HCT116 (cell line): ENCODE measurements around the gene NR2F1-AS1. TPM values are rescaled to one million over a fixed set of nuclear protein-coding genes. Genes with fewer than 3 reads are reported as not detected.

ENCODE experiments used
- ATAC-seq: fragments of 200-7000 bp; cut with Tn5 transposase; 2 replicates; pipeline ENCODE4 v1.9.1; 2020; ENCODE audit warnings: mild to moderate bottlenecking, moderate library complexity
- BruUV-seq: library from RNA; stranded (reverse); fragments of 400-500 nt; replicated peaks from 2 replicates; lab custom pipeline; 2021; lab: Mats Ljungman, UMichigan
- CTCF ChIA-PET: fragments of 300-600 bp; sonication (Branson Sonifier 250); formaldehyde crosslinking; loops from one replicate; lab custom pipeline; 2021; ENCODE audit warnings: antibody characterized with exemption; lab: Charles Lee
- POLR2A ChIA-PET: fragments of 300-600, 350-600 bp; sonication (Branson Sonifier 250); formaldehyde crosslinking; loops from one replicate; lab custom pipeline; 2021; ENCODE audit warnings: antibody characterized with exemption; lab: Charles Lee
- RAD21 ChIA-PET, 2 experiments: fragments of 300-600 bp; sonication (Branson Sonifier 250); formaldehyde crosslinking; loops; one replicate each; lab custom pipeline; 2023; ENCODE audit warnings: low total read pairs in 2 of 2; ENCODE audit not compliant: uncharacterized antibody in 2 of 2, unreplicated experiment in 2 of 2, low non-redundant PET in 1 of 2; lab: Charles Lee
- DNase-seq: peaks from one replicate; pipeline ENCODE4 v3.0.0-alpha.2; 2010; ENCODE audit warnings: low read depth, low spot score
- H2AFZ ChIP-seq: fragments of 200-600 bp; shearing (Covaris generic), sonication (generic); 2 replicates; pipeline ENCODE4 v1.6.1; 2017; ENCODE audit warnings: low read depth, mixed run types, mixed read lengths, antibody characterized with exemption, low read length; ENCODE audit not compliant: poor library complexity, severe bottlenecking
- H3K27ac ChIP-seq: 2 replicates; pipeline ENCODE4 v1.5.1; 2012; ENCODE audit warnings: low read depth, low read length
- H3K27me3 ChIP-seq: fragments of 200-600 bp; sonication (generic); 2 replicates; pipeline ENCODE4 v1.6.1; 2016; ENCODE audit warnings: mixed run types, low read length, mixed read lengths; ENCODE audit not compliant: insufficient read depth
- H3K36me3 ChIP-seq, 2 experiments: fragments of 200-500 bp in 1 of 2; fragments of 200-600 bp in 1 of 2; sonication (Bioruptor generic) in 1 of 2; sonication (generic) in 1 of 2; 2 replicates each; pipeline versions ENCODE4 v1.5.1 to v1.6.1; 2014 to 2016; ENCODE audit warnings: low read length in 2 of 2, inconsistent platforms in 1 of 2, mixed read lengths in 1 of 2, mixed run types in 1 of 2; ENCODE audit not compliant: insufficient read depth in 2 of 2, control insufficient read depth in 1 of 2
- H3K4me1 ChIP-seq, 2 experiments: fragments of 200-600 bp in 1 of 2; sonication (generic) in 1 of 2; 2 replicates each; pipeline versions ENCODE4 v1.5.1 to v1.6.1; 2012 to 2017; ENCODE audit warnings: low read length in 2 of 2, inconsistent platforms in 1 of 2, mild to moderate bottlenecking in 1 of 2, mixed read lengths in 1 of 2, mixed run types in 1 of 2, moderate library complexity in 1 of 2; ENCODE audit not compliant: insufficient read depth in 2 of 2, control insufficient read depth in 1 of 2
- H3K4me2 ChIP-seq: fragments of 200-600 bp; sonication (generic); 2 replicates; pipeline ENCODE4 v1.6.1; 2017; ENCODE audit warnings: mixed run types, low read length, mixed read lengths
- H3K4me3 ChIP-seq, 2 experiments: fragments of 200-600 bp in 1 of 2; sonication (generic) in 1 of 2; replicated peaks in 1 of 2; 2 replicates each; pipeline ENCODE4 v1.5.1; 2011 to 2016; ENCODE audit warnings: low read length in 2 of 2, control low read depth in 1 of 2, low read depth in 1 of 2, mild to moderate bottlenecking in 1 of 2, mixed read lengths in 1 of 2, mixed run types in 1 of 2
- H3K79me2 ChIP-seq: fragments of 200-600 bp; sonication (generic); 2 replicates; pipeline ENCODE4 v1.6.1; 2017; ENCODE audit warnings: mild to moderate bottlenecking, mixed run types, low read length, moderate library complexity, mixed read lengths; ENCODE audit not compliant: insufficient read depth
- H3K9ac ChIP-seq: fragments of 200-600 bp; sonication (generic); 2 replicates; pipeline ENCODE4 v1.6.1; 2016; ENCODE audit warnings: low read length, mixed read lengths
- H3K9me2 ChIP-seq: fragments of 200-600 bp; sonication (generic), shearing (Covaris generic); 2 replicates; pipeline ENCODE4 v1.6.1; 2017; ENCODE audit warnings: mixed run types, mild to moderate bottlenecking, moderate library complexity; ENCODE audit not compliant: insufficient read depth
- H3K9me3 ChIP-seq, 2 experiments: fragments of 200-500 bp in 1 of 2; fragments of 200-600 bp in 1 of 2; sonication (Bioruptor generic) in 1 of 2; sonication (generic) in 1 of 2; 2 replicates each; pipeline ENCODE4 v1.6.1; 2014 to 2017; ENCODE audit warnings: low read length in 2 of 2, mixed read lengths in 2 of 2, inconsistent platforms in 1 of 2, low read depth in 1 of 2, mild to moderate bottlenecking in 1 of 2, mixed run types in 1 of 2, moderate library complexity in 1 of 2; ENCODE audit not compliant: control insufficient read depth in 1 of 2, insufficient read depth in 1 of 2
- H4K20me1 ChIP-seq: fragments of 200-600 bp; sonication (generic), shearing (Covaris generic); 2 replicates; pipeline ENCODE4 v1.6.1; 2017; ENCODE audit warnings: mixed run types, mild to moderate bottlenecking, moderate library complexity; ENCODE audit not compliant: insufficient read depth
- ELF1 ChIP-seq: IDR thresholded peaks from 2 replicates; pipeline ENCODE4 v1.6.1; 2012; ENCODE audit warnings: low read depth, borderline replicate concordance
- FOSL1 ChIP-seq: IDR thresholded peaks from 2 replicates; pipeline ENCODE4 v1.6.1; 2012; ENCODE audit warnings: low read depth
- JUND ChIP-seq: IDR thresholded peaks from 2 replicates; pipeline ENCODE4 v1.6.1; 2012
- POLR2A ChIP-seq: IDR thresholded peaks from 2 replicates; pipeline ENCODE4 v1.7.0; 2011; ENCODE audit warnings: borderline replicate concordance; ENCODE audit not compliant: insufficient read depth, insufficient read length; ENCODE audit errors: extremely low read depth
- POLR2AphosphoS5 ChIP-seq: IDR thresholded peaks from 2 replicates; pipeline ENCODE4 v1.6.1; 2011; ENCODE audit warnings: mild to moderate bottlenecking, low read depth, low read length, moderate library complexity
- YY1 ChIP-seq: IDR thresholded peaks from 2 replicates; pipeline ENCODE4 v1.6.1; 2011; ENCODE audit warnings: low read length, low read depth, moderate library complexity, mild to moderate bottlenecking; ENCODE audit not compliant: insufficient replicate concordance; ENCODE audit errors: extremely low read depth
- intact Hi-C: fragments of 100-400 bp; cut with micrococcal nuclease; formaldehyde crosslinking; loops from 2 replicates; pipeline ENCODE4 v1.10.0; 2022
- total RNA-seq: library from RNA; stranded (reverse); gene quantifications from one replicate; pipeline ENCODE4 v1.2.1, GENCODE V29; 2021; ENCODE audit not compliant: unreplicated experiment
- TF ChIP-seq, protein P1 (sequence below), 3 experiments: fragments of 200-600 bp in 1 of 3; sonication (generic) in 1 of 3; IDR thresholded peaks in 2 of 3; conservative IDR thresholded peaks in 1 of 3; 2 replicates each; pipeline ENCODE4 v1.5.1; 2012 to 2017; ENCODE audit warnings: low read depth in 2 of 3, low read length in 2 of 3, antibody characterized with exemption in 1 of 3, borderline replicate concordance in 1 of 3, control low read depth in 1 of 3, mild to moderate bottlenecking in 1 of 3, mixed read lengths in 1 of 3, mixed run types in 1 of 3, moderate library complexity in 1 of 3; ENCODE audit not compliant: insufficient read depth in 1 of 3
- TF ChIP-seq, protein P2 (sequence below): IDR thresholded peaks from 2 replicates; pipeline ENCODE4 v1.6.1; 2012; ENCODE audit warnings: low read depth

Gene NR2F1-AS1
- total RNA-seq, 1 experiment from 2014 or later: 20.1 TPM

DNA sequence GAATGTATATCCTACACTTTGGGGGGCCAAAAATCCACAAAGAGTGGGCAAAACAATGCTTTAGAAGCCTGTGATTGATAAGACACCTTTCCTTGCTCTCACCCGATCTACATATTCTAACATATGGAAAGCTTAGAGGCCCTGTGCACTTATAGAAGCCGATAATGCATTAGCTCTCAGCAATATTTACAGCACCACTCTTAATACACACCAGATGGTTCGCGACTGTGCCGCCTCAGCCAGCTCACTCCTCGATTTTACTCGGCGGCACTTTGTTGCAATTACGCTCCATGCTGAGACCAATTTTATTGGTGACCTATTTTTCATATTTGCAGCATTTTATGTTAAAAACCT is 20.8 kb upstream of the NR2F1-AS1 start:
- CTCF ChIA-PET: no interaction called here
- no peak for TF ChIP-seq FOSL1
- TF ChIP-seq ELF1: no peak
- no peak for TF ChIP-seq YY1
- TF ChIP-seq, protein P1, sequence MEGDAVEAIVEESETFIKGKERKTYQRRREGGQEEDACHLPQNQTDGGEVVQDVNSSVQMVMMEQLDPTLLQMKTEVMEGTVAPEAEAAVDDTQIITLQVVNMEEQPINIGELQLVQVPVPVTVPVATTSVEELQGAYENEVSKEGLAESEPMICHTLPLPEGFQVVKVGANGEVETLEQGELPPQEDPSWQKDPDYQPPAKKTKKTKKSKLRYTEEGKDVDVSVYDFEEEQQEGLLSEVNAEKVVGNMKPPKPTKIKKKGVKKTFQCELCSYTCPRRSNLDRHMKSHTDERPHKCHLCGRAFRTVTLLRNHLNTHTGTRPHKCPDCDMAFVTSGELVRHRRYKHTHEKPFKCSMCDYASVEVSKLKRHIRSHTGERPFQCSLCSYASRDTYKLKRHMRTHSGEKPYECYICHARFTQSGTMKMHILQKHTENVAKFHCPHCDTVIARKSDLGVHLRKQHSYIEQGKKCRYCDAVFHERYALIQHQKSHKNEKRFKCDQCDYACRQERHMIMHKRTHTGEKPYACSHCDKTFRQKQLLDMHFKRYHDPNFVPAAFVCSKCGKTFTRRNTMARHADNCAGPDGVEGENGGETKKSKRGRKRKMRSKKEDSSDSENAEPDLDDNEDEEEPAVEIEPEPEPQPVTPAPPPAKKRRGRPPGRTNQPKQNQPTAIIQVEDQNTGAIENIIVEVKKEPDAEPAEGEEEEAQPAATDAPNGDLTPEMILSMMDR (IDR thresholded peaks at IDR 0.05 in 2 of 3, conservative IDR thresholded peaks at IDR 0.05 in 1 of 3; ENCODE audit: borderline replicate concordance in 1 of 3, insufficient read depth in 1 of 3, low read depth in 2 of 3, low read length in 2 of 3): no peak
- no peak for TF ChIP-seq POLR2A
- no peak for TF ChIP-seq JUND
- TF ChIP-seq POLR2AphosphoS5: no peak
- TF ChIP-seq, protein P2, sequence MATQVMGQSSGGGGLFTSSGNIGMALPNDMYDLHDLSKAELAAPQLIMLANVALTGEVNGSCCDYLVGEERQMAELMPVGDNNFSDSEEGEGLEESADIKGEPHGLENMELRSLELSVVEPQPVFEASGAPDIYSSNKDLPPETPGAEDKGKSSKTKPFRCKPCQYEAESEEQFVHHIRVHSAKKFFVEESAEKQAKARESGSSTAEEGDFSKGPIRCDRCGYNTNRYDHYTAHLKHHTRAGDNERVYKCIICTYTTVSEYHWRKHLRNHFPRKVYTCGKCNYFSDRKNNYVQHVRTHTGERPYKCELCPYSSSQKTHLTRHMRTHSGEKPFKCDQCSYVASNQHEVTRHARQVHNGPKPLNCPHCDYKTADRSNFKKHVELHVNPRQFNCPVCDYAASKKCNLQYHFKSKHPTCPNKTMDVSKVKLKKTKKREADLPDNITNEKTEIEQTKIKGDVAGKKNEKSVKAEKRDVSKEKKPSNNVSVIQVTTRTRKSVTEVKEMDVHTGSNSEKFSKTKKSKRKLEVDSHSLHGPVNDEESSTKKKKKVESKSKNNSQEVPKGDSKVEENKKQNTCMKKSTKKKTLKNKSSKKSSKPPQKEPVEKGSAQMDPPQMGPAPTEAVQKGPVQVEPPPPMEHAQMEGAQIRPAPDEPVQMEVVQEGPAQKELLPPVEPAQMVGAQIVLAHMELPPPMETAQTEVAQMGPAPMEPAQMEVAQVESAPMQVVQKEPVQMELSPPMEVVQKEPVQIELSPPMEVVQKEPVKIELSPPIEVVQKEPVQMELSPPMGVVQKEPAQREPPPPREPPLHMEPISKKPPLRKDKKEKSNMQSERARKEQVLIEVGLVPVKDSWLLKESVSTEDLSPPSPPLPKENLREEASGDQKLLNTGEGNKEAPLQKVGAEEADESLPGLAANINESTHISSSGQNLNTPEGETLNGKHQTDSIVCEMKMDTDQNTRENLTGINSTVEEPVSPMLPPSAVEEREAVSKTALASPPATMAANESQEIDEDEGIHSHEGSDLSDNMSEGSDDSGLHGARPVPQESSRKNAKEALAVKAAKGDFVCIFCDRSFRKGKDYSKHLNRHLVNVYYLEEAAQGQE: no peak
- RAD21 ChIA-PET: no interaction called here

More for the DNA sequence above, 20.8 kb upstream of the NR2F1-AS1 start:
- ATAC-seq (no peak), DNase-seq (no peak)
- Histone ChIP-seq H3K79me2 (no peaks in the 10 kb centered on the region), H3K4me1 (peaks cover 12 to 15% of the 10 kb centered on the region in 2 experiments), H3K27me3 (peaks cover 4% of the 10 kb centered on the region; the same call in 1 of the 2 replicates), H2AFZ (no peak overlapping the region), H4K20me1 (no peaks in the 10 kb centered on the region), H3K9ac (no peak overlapping the region), H3K4me2 (no peak overlapping the region), H3K4me3 (no peak overlapping the region), H3K27ac (no peak overlapping the region), H3K9me2 (no peaks in the 10 kb centered on the region), H3K9me3 (no peaks in the 10 kb centered on the region), H3K36me3 (no peaks in the 10 kb centered on the region)
- intact Hi-C loops: loop anchor here (10.0 kb wide), 2 partner anchors 293 to 1253 kb away; no protein-coding TSS in a partner anchor
- POLR2A ChIA-PET: no interaction called here
- BruUV-seq: no TSS peak
